ENCODE results near the gene C2CD5. TPM values are rescaled to one million over a fixed set of nuclear protein-coding genes. Genes with fewer than 3 reads are reported as not detected.
"Not testable (repeated sequence)": the region's sequence is repeated elsewhere in the genome, so short reads cannot be mapped to it uniquely, and the experiment has no call there.

C2CD5 gene
- total RNA-seq, 1 donor from 2014 or later: 41.5 TPM

GRCh38 chr12:22477894-22478287 is 66.5 kb downstream of the C2CD5 start:
- no peak for DNase-seq

- no peak for DNase-seq
These were observed 67.0 kb downstream of the C2CD5 start for GRCh38 chr12:22477166-22477893.

- no peak for DNase-seq
These were observed 68.2 kb downstream of the C2CD5 start for GRCh38 chr12:22476133-22476532.

GRCh38 chr12:22474970-22475720 is 69.2 kb downstream of the C2CD5 start:
- DNase-seq: no peak

- no peak for DNase-seq
These were observed 71.1 kb downstream of the C2CD5 start for GRCh38 chr12:22473212-22473611.

GRCh38 chr12:22467190-22467589 is 77.2 kb downstream of the C2CD5 start:
- no peak for DNase-seq

GRCh38 chr12:22463306-22463705 is 81.0 kb downstream of the C2CD5 start:
- no peak for DNase-seq

- no peak for DNase-seq
These were observed 82.6 kb downstream of the C2CD5 start for GRCh38 chr12:22461786-22462185.

GRCh38 chr12:22459838-22460490 is 84.4 kb downstream of the C2CD5 start:
- DNase-seq: no peak

GRCh38 chr12:22458298-22458937 is 85.9 kb downstream of the C2CD5 start:
- no peak for DNase-seq

- DNase-seq: no peak
These were observed 87.3 kb downstream of the C2CD5 start for GRCh38 chr12:22457085-22457484.

- no peak for DNase-seq
These were observed 90.8 kb downstream of the C2CD5 start for GRCh38 chr12:22453511-22453910.

- no peak for DNase-seq
These were observed 97.1 kb downstream of the C2CD5 start for GRCh38 chr12:22447223-22447622.

- not testable (repeated sequence) for DNase-seq
These were observed 100.1 kb downstream of the C2CD5 start for GRCh38 chr12:22444317-22444665.

- peak; percentile 56 for DNase-seq
These were observed 100.7 kb downstream of the C2CD5 start for GRCh38 chr12:22443379-22444316.

GRCh38 chr12:22437031-22437806 is 107.1 kb downstream of the C2CD5 start:
- no peak for DNase-seq

GRCh38 chr12:22435583-22435982 is 108.8 kb downstream of the C2CD5 start:
- DNase-seq: no peak

GRCh38 chr12:22431693-22432251 is 112.6 kb downstream of the C2CD5 start:
- DNase-seq: no peak

- no peak for DNase-seq
These were observed 127.5 kb downstream of the C2CD5 start for GRCh38 chr12:22416801-22417200.

Measured in skin of body (tissue), 2 donors.